H9 (cell line): ENCODE results near the gene PHYH. TPM values are rescaled to one million over a fixed set of nuclear protein-coding genes. Genes with fewer than 3 reads are reported as not detected.

Source experiments
- DNase-seq: peaks from one replicate; pipeline ENCODE4 v3.0.0-alpha.2; 2017
- H2AFZ ChIP-seq: one replicate; pipeline ENCODE4 v1.6.1; 2013; ENCODE audit warnings: mild to moderate bottlenecking, low read length, control low read depth, moderate library complexity
- H2AK5ac ChIP-seq: 2 replicates; pipeline ENCODE4 v1.6.1; 2013; ENCODE audit warnings: low read length, control low read depth, mixed read lengths; ENCODE audit not compliant: insufficient read length
- H2BK120ac ChIP-seq: one replicate; pipeline ENCODE4 v1.6.1; 2013; ENCODE audit warnings: low read depth, mild to moderate bottlenecking, low read length, control low read depth, inconsistent platforms; ENCODE audit not compliant: poor library complexity, severe bottlenecking
- H2BK12ac ChIP-seq: 2 replicates; pipeline ENCODE4 v1.6.1; 2013; ENCODE audit warnings: low read length, control low read depth, mixed read lengths, low read depth; ENCODE audit not compliant: insufficient read length
- H2BK15ac ChIP-seq: 2 replicates; pipeline ENCODE4 v1.6.1; 2013; ENCODE audit warnings: low read depth, low read length, control low read depth
- H2BK20ac ChIP-seq: one replicate; pipeline ENCODE4 v1.6.1; 2013; ENCODE audit warnings: low read depth, mild to moderate bottlenecking, low read length, control low read depth, inconsistent platforms; ENCODE audit not compliant: poor library complexity, severe bottlenecking
- H2BK5ac ChIP-seq: 2 replicates; pipeline ENCODE4 v1.6.1; 2013; ENCODE audit warnings: low read length, control low read depth, mixed read lengths; ENCODE audit not compliant: insufficient read length
- H3K14ac ChIP-seq: 2 replicates; pipeline ENCODE4 v1.6.1; 2013; ENCODE audit warnings: low read length, control low read depth; ENCODE audit not compliant: insufficient read depth
- H3K18ac ChIP-seq: 2 replicates; pipeline ENCODE4 v1.6.1; 2013; ENCODE audit warnings: low read depth, mild to moderate bottlenecking, mixed read lengths, low read length, control low read depth; ENCODE audit not compliant: insufficient read length
- H3K23ac ChIP-seq: 2 replicates; pipeline ENCODE4 v1.6.1; 2013; ENCODE audit warnings: low read length, control low read depth, mixed read lengths, low read depth; ENCODE audit not compliant: insufficient read length
- H3K23me2 ChIP-seq: 2 replicates; pipeline ENCODE4 v1.6.1; 2013; ENCODE audit warnings: low read depth, mild to moderate bottlenecking, mixed read lengths, low read length, control low read depth; ENCODE audit not compliant: insufficient read length, poor library complexity, severe bottlenecking
- H3K27ac ChIP-seq: 2 replicates; pipeline ENCODE4 v1.5.1; 2013; ENCODE audit warnings: low read length, control low read depth, mixed read lengths, low read depth; ENCODE audit not compliant: insufficient read length
- H3K27me3 ChIP-seq: 2 replicates; pipeline ENCODE4 v1.6.1; 2013; ENCODE audit warnings: low read length, control low read depth, inconsistent platforms; ENCODE audit not compliant: insufficient read depth
- H3K4ac ChIP-seq: 2 replicates; pipeline ENCODE4 v1.6.1; 2013; ENCODE audit warnings: low read depth, mild to moderate bottlenecking, control low read depth, inconsistent platforms, low read length, moderate library complexity
- H3K4me1 ChIP-seq: 2 replicates; pipeline ENCODE4 v1.6.1; 2013; ENCODE audit warnings: low read length, control low read depth, inconsistent platforms; ENCODE audit not compliant: insufficient read depth
- H3K4me2 ChIP-seq: 2 replicates; pipeline ENCODE4 v1.6.1; 2013; ENCODE audit warnings: low read length, control low read depth, mixed read lengths; ENCODE audit not compliant: insufficient read length, insufficient read depth
- H3K56ac ChIP-seq: 2 replicates; pipeline ENCODE4 v1.6.1; 2013; ENCODE audit warnings: low read depth, mild to moderate bottlenecking, mixed read lengths, low read length, control low read depth; ENCODE audit not compliant: insufficient read length
- H3K79me1 ChIP-seq: 2 replicates; pipeline ENCODE4 v1.6.1; 2013; ENCODE audit warnings: low read depth, mild to moderate bottlenecking, moderate library complexity, low read length, control low read depth, inconsistent platforms; ENCODE audit not compliant: insufficient read depth, poor library complexity, severe bottlenecking
- H3K79me2 ChIP-seq: 2 replicates; pipeline ENCODE4 v1.6.1; 2013; ENCODE audit warnings: low read length, control low read depth, inconsistent platforms; ENCODE audit not compliant: insufficient read depth
- H3K9ac ChIP-seq: 2 replicates; pipeline ENCODE4 v1.6.1; 2013; ENCODE audit warnings: low read length, control low read depth, mixed read lengths; ENCODE audit not compliant: insufficient read length; ENCODE audit errors: extremely low read depth
- H3K9me3 ChIP-seq: one replicate; pipeline ENCODE4 v1.6.1; 2013; ENCODE audit warnings: low read depth, low read length, inconsistent platforms; ENCODE audit not compliant: control insufficient read depth
- H3T11ph ChIP-seq: one replicate; pipeline ENCODE4 v1.6.1; 2013; ENCODE audit warnings: mild to moderate bottlenecking, low read length, control low read depth, inconsistent platforms
- H4K20me1 ChIP-seq: one replicate; pipeline ENCODE4 v1.6.1; 2013; ENCODE audit not compliant: control insufficient read depth, insufficient read length, insufficient read depth
- H4K5ac ChIP-seq: 2 replicates; pipeline ENCODE4 v1.6.1; 2013; ENCODE audit warnings: low read depth, mild to moderate bottlenecking, mixed read lengths, low read length, control low read depth; ENCODE audit not compliant: insufficient read length
- H4K8ac ChIP-seq: replicated peaks from 2 replicates; pipeline ENCODE4 v1.6.1; 2013; ENCODE audit warnings: low read length, control low read depth, mixed read lengths, low read depth; ENCODE audit not compliant: insufficient read length
- H4K91ac ChIP-seq: 2 replicates; pipeline ENCODE4 v1.6.1; 2013; ENCODE audit warnings: low read depth, mild to moderate bottlenecking, moderate library complexity, mixed read lengths, low read length, control low read depth; ENCODE audit not compliant: insufficient read length
- H3K27ac Mint-ChIP-seq, 3 experiments: 2 replicates in 2 of 3; 3 replicates in 1 of 3; pipeline ENCODE4 v1.8.0; 2020 to 2021; ENCODE audit warnings: mixed read lengths in 3 of 3, mild to moderate bottlenecking in 1 of 3, moderate library complexity in 1 of 3
- H3K27me3 Mint-ChIP-seq: 2 replicates; pipeline ENCODE4 v1.8.0; 2021; ENCODE audit warnings: low read depth, mild to moderate bottlenecking, moderate library complexity, mixed read lengths
- H3K36me3 Mint-ChIP-seq, 3 experiments: 2 replicates in 2 of 3; 3 replicates in 1 of 3; pipeline ENCODE4 v1.8.0; 2020 to 2021; ENCODE audit warnings: low read depth in 3 of 3, mixed read lengths in 3 of 3; ENCODE audit not compliant: insufficient read depth in 1 of 3
- H3K4me1 Mint-ChIP-seq, 2 experiments: 2 replicates each; pipeline ENCODE4 v1.8.0; 2020; ENCODE audit warnings: mixed read lengths in 2 of 2
- H3K4me3 Mint-ChIP-seq, 2 experiments: 2 replicates in 1 of 2; 3 replicates in 1 of 2; pipeline ENCODE4 v1.8.0; 2020 to 2021; ENCODE audit warnings: mild to moderate bottlenecking in 2 of 2, mixed read lengths in 2 of 2, moderate library complexity in 1 of 2
- H3K9me3 Mint-ChIP-seq, 2 experiments: 2 replicates in 1 of 2; 3 replicates in 1 of 2; pipeline ENCODE4 v1.8.0; 2020; ENCODE audit warnings: mild to moderate bottlenecking in 2 of 2, mixed read lengths in 2 of 2, moderate library complexity in 1 of 2
- WGBS: extraction: QIAGEN DNeasy Blood & Tissue Kit; methylation state at CpG from one replicate; pipeline ENCODE4 v1.1.7; 2013; ENCODE audit warnings: missing lambda C conversion rate, low lambda C conversion rate, mixed read lengths; ENCODE audit not compliant: insufficient read length; ENCODE audit errors: extremely low coverage; 5-methylcytosine and 5-hydroxymethylcytosine counted together
- total RNA-seq: library from RNA; stranded (reverse); gene quantifications from 2 replicates; pipeline ENCODE4 v1.2.1, GENCODE V29; 2021
- TF ChIP-seq, protein P1 (sequence below): fragments of 200-600 bp; sonication (generic); conservative IDR thresholded peaks from 3 replicates; pipeline ENCODE4 v1.8.0; 2021; ENCODE audit warnings: antibody characterized with exemption, mild to moderate bottlenecking

The PHYH gene
- total RNA-seq, 1 experiment from 2014 or later = 21.5 TPM

GRCh38 chr10:13329565-13329964 is 29.7 kb upstream of the PHYH start:
- Mint-ChIP-seq H3K4me3 (no peak overlapping the region; a peak in 1 of 5 replicates), H3K9me3 (no peaks in the 10 kb centered on the region; a peak in 1 of 5 replicates), H3K4me1 (peaks cover 19 to 24% of the 10 kb centered on the region in 2 experiments), H3K27me3 (no peaks in the 10 kb centered on the region), H3K36me3 (peaks cover 80 to 97% (median 92%) of the 10 kb centered on the region in 3 experiments), H3K27ac (peak overlapping the region; percentile 78 to 91 (median 81); a peak in 6 of 7 replicates)
- H3K9me3 ChIP-seq = no peaks in the 10 kb centered on the region
- no peak overlapping the region for H4K5ac ChIP-seq
- H3K23ac ChIP-seq = no peak overlapping the region
- DNase-seq = no peak
- H4K20me1 ChIP-seq = no peaks in the 10 kb centered on the region
- H3K79me2 ChIP-seq = peaks cover 4% of the 10 kb centered on the region; the same call in 1 of the 2 replicates
- no peak overlapping the region for H4K91ac ChIP-seq
- 0 out of 2 replicates have a peak, but pooled peaks cover 3% of the 10 kb centered on the region for H3K27me3 ChIP-seq
- no peak overlapping the region for H4K8ac ChIP-seq
- no peak overlapping the region for H2BK5ac ChIP-seq
- no peak overlapping the region for H2AK5ac ChIP-seq
- no peak overlapping the region for H3K14ac ChIP-seq
- H3K18ac ChIP-seq = no peak overlapping the region
- no peaks in the 10 kb centered on the region for H3K4me1 ChIP-seq
- no peak overlapping the region for H2BK20ac ChIP-seq
- H2BK120ac ChIP-seq = no peak overlapping the region
- H3K79me1 ChIP-seq = peaks cover 4% of the 10 kb centered on the region
- no peaks in the 10 kb centered on the region for H3K23me2 ChIP-seq
- no peak overlapping the region for H3K27ac ChIP-seq
- no peak overlapping the region for H3K56ac ChIP-seq
- no peak overlapping the region for H2BK12ac ChIP-seq
- 100% methylated on average over 1 of the region's 3 CpGs for WGBS
- H2BK15ac ChIP-seq = no peak overlapping the region
- no peak overlapping the region for H3K4me2 ChIP-seq
- H3T11ph ChIP-seq = no peak overlapping the region
- no peak overlapping the region for H3K9ac ChIP-seq
- no peak overlapping the region for H2AFZ ChIP-seq
- H3K4ac ChIP-seq = no peak overlapping the region
- TF ChIP-seq, protein P1, sequence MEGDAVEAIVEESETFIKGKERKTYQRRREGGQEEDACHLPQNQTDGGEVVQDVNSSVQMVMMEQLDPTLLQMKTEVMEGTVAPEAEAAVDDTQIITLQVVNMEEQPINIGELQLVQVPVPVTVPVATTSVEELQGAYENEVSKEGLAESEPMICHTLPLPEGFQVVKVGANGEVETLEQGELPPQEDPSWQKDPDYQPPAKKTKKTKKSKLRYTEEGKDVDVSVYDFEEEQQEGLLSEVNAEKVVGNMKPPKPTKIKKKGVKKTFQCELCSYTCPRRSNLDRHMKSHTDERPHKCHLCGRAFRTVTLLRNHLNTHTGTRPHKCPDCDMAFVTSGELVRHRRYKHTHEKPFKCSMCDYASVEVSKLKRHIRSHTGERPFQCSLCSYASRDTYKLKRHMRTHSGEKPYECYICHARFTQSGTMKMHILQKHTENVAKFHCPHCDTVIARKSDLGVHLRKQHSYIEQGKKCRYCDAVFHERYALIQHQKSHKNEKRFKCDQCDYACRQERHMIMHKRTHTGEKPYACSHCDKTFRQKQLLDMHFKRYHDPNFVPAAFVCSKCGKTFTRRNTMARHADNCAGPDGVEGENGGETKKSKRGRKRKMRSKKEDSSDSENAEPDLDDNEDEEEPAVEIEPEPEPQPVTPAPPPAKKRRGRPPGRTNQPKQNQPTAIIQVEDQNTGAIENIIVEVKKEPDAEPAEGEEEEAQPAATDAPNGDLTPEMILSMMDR = no peak
